Trophoblast cell (in vitro differentiated cells and primary cell): ENCODE results near the gene H3-3A.

Source experiments
- DNase-seq, 2 donors: peaks; one replicate each; pipeline ENCODE4 v3.0.0-alpha.2; 2016
- H2AFZ ChIP-seq: 2 replicates; pipeline ENCODE4 v1.6.1; 2013; ENCODE audit warnings: low read length, moderate library complexity, mild to moderate bottlenecking; ENCODE audit not compliant: insufficient read depth, poor library complexity
- H2AK5ac ChIP-seq: 2 replicates; pipeline ENCODE4 v1.6.1; 2013; ENCODE audit warnings: mild to moderate bottlenecking, low read length
- H2BK120ac ChIP-seq: 2 replicates; pipeline ENCODE4 v1.6.1; 2013; ENCODE audit warnings: low read length, mild to moderate bottlenecking, moderate library complexity; ENCODE audit not compliant: insufficient read depth, poor library complexity
- H2BK12ac ChIP-seq: 2 replicates; pipeline ENCODE4 v1.6.1; 2013; ENCODE audit warnings: mild to moderate bottlenecking, low read length, moderate library complexity
- H2BK5ac ChIP-seq: 2 replicates; pipeline ENCODE4 v1.6.1; 2013; ENCODE audit warnings: low read length, low read depth, moderate library complexity, mild to moderate bottlenecking; ENCODE audit not compliant: poor library complexity
- H3K14ac ChIP-seq: 2 replicates; pipeline ENCODE4 v1.6.1; 2013; ENCODE audit warnings: mild to moderate bottlenecking, low read length
- H3K18ac ChIP-seq: 2 replicates; pipeline ENCODE4 v1.6.1; 2013; ENCODE audit warnings: mild to moderate bottlenecking, low read length
- H3K23ac ChIP-seq: 2 replicates; pipeline ENCODE4 v1.6.1; 2013; ENCODE audit warnings: low read length
- H3K27ac ChIP-seq: 2 replicates; pipeline ENCODE4 v1.5.1; 2013; ENCODE audit warnings: low read depth, mild to moderate bottlenecking, inconsistent platforms, low read length, moderate library complexity
- H3K27me3 ChIP-seq: 2 replicates; pipeline ENCODE4 v1.6.1; 2013; ENCODE audit warnings: inconsistent platforms, mild to moderate bottlenecking, low read length, moderate library complexity; ENCODE audit not compliant: insufficient read depth
- H3K36me3 ChIP-seq, 2 experiments: 1 replicate in 1 of 2; 2 replicates in 1 of 2; pipeline ENCODE4 v1.6.1; 2013; ENCODE audit warnings: low read length in 2 of 2, mild to moderate bottlenecking in 2 of 2, moderate library complexity in 1 of 2; ENCODE audit not compliant: insufficient read depth in 2 of 2, control insufficient read depth in 1 of 2
- H3K4ac ChIP-seq: 2 replicates; pipeline ENCODE4 v1.6.1; 2013; ENCODE audit warnings: low read depth, mild to moderate bottlenecking, low read length, moderate library complexity
- H3K4me1 ChIP-seq, 2 experiments: 1 replicate in 1 of 2; 2 replicates in 1 of 2; pipeline ENCODE4 v1.6.1; 2013; ENCODE audit warnings: low read length in 2 of 2, mild to moderate bottlenecking in 2 of 2, moderate library complexity in 1 of 2; ENCODE audit not compliant: insufficient read depth in 2 of 2, control insufficient read depth in 1 of 2
- H3K4me2 ChIP-seq: 2 replicates; pipeline ENCODE4 v1.6.1; 2013; ENCODE audit warnings: inconsistent platforms, mild to moderate bottlenecking, low read length, moderate library complexity
- H3K4me3 ChIP-seq: 2 replicates; pipeline ENCODE4 v1.5.1; 2013; ENCODE audit warnings: mild to moderate bottlenecking, low read depth, low read length, inconsistent platforms
- H3K79me1 ChIP-seq: one replicate; pipeline ENCODE4 v1.6.1; 2013; ENCODE audit warnings: low read length
- H3K79me2 ChIP-seq: 2 replicates; pipeline ENCODE4 v1.6.1; 2013; ENCODE audit warnings: low read length, mild to moderate bottlenecking; ENCODE audit not compliant: control insufficient read depth, insufficient read depth, poor library complexity
- H3K9ac ChIP-seq: 2 replicates; pipeline ENCODE4 v1.6.1; 2013; ENCODE audit warnings: mild to moderate bottlenecking, low read length
- H3K9me3 ChIP-seq: 2 replicates; pipeline ENCODE4 v1.6.1; 2013; ENCODE audit warnings: low read depth, mild to moderate bottlenecking, control low read depth, inconsistent platforms, low read length; ENCODE audit not compliant: insufficient read depth
- H4K12ac ChIP-seq: 2 replicates; pipeline ENCODE4 v1.6.1; 2013; ENCODE audit warnings: low read depth, mild to moderate bottlenecking, low read length, moderate library complexity
- H4K8ac ChIP-seq: 2 replicates; pipeline ENCODE4 v1.6.1; 2013; ENCODE audit warnings: low read depth, mild to moderate bottlenecking, low read length, moderate library complexity
- H4K91ac ChIP-seq: one replicate; pipeline ENCODE4 v1.6.1; 2013; ENCODE audit warnings: low read depth, mild to moderate bottlenecking, low read length, moderate library complexity
- WGBS: extraction: QIAGEN DNeasy Blood & Tissue Kit; methylation state at CpG from one replicate; pipeline ENCODE4 v1.1.7; 2013; ENCODE audit warnings: missing lambda C conversion rate; ENCODE audit not compliant: insufficient read length, insufficient coverage; ENCODE audit errors: extremely low coverage; 5-methylcytosine and 5-hydroxymethylcytosine counted together

The H3-3A gene

GRCh38 chr1:226120398-226120797 is 57.9 kb downstream of the H3-3A start:
- no peak overlapping the region for H4K12ac ChIP-seq
- H3K9ac ChIP-seq = no peak overlapping the region
- H3K27ac ChIP-seq = no peak overlapping the region
- H2AFZ ChIP-seq = no peak overlapping the region
- no peak for DNase-seq
- H3K36me3 ChIP-seq = no peaks in the 10 kb centered on the region
- H3K14ac ChIP-seq = no peak overlapping the region
- H3K4me3 ChIP-seq = no peak overlapping the region
- H3K79me1 ChIP-seq = peaks cover 11% of the 10 kb centered on the region
- no peak overlapping the region for H2BK5ac ChIP-seq
- no peak overlapping the region for H3K4ac ChIP-seq
- H2BK120ac ChIP-seq = no peak overlapping the region
- H3K18ac ChIP-seq = no peak overlapping the region
- H4K8ac ChIP-seq = no peak overlapping the region
- no peaks in the 10 kb centered on the region for H3K27me3 ChIP-seq
- peaks cover 5 to 9% of the 10 kb centered on the region in 2 experiments for H3K4me1 ChIP-seq
- peaks cover 6% of the 10 kb centered on the region for H3K79me2 ChIP-seq
- no peak overlapping the region for H3K23ac ChIP-seq
- H4K91ac ChIP-seq = no peak overlapping the region
- WGBS = no CpG with 5 or more reads among the region's 5 CpGs
- no peak overlapping the region for H2BK12ac ChIP-seq
- no peak overlapping the region for H3K4me2 ChIP-seq
- H3K9me3 ChIP-seq = no peaks in the 10 kb centered on the region
- no peak overlapping the region for H2AK5ac ChIP-seq

GRCh38 chr1:226121049-226121586 is 58.6 kb downstream of the H3-3A start:
- Histone ChIP-seq H3K14ac (peak overlapping the region; percentile 9), H3K4me3 (no peak overlapping the region), H3K23ac (no peak overlapping the region), H3K4me1 (peaks cover 5 to 9% of the 10 kb centered on the region in 2 experiments), H3K79me2 (peaks cover 6% of the 10 kb centered on the region), H4K91ac (no peak overlapping the region), H3K4me2 (peak overlapping the region; percentile 98), H2AK5ac (no peak overlapping the region), H2BK120ac (no peak overlapping the region), H4K12ac (no peak overlapping the region), H2BK12ac (no peak overlapping the region), H3K36me3 (no peaks in the 10 kb centered on the region), H3K9me3 (no peaks in the 10 kb centered on the region), H3K9ac (no peak overlapping the region), H3K4ac (no peak overlapping the region), H4K8ac (peak overlapping the region; percentile 41), H3K27ac (no peak overlapping the region), H3K79me1 (peaks cover 11% of the 10 kb centered on the region), H2AFZ (no peak overlapping the region), H3K27me3 (no peaks in the 10 kb centered on the region), H3K18ac (no peak overlapping the region), H2BK5ac (no peak overlapping the region)
- WGBS = no CpG with 5 or more reads among the region's 37 CpGs
- DNase-seq = no peak
